GM19099 (cell line): ENCODE data around the gene PRMT2.

Experiments
- POLR2A ChIP-seq: IDR thresholded peaks from 3 replicates; pipeline ENCODE4 v1.6.1; 2011; ENCODE audit warnings: low read depth; ENCODE audit not compliant: insufficient read length; ENCODE audit errors: extremely low read depth

Gene PRMT2

DNA sequence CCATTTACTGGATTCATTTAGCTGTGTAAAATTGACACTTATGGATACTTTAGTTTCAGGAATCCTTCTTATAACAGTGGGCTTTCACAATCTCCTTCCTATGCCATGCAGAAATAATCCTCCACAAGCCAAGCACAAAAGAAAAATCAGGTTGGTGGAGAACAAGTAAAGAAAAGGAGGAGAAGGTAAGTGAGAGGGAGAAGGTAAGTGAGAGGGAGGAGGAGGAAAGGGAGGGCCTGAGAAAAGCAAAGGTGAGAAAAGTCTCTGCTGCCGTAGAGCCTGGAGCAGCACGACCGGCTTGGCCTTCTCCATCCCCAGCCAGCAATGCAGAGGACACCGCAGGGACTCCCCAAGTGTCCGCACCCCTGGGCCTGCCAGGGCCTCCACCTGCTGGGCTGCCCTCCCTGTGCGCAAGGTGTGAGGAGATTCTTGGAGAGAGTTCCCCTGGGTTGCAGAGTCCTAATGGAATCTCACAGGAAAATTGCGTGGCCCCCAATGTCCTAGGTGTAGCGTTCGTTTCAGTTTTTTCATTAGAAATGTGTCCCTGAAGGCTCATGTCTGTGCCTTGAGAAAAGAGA lies 39.0 kb downstream of the PRMT2 start:
- no peak for TF ChIP-seq POLR2A

DNA sequence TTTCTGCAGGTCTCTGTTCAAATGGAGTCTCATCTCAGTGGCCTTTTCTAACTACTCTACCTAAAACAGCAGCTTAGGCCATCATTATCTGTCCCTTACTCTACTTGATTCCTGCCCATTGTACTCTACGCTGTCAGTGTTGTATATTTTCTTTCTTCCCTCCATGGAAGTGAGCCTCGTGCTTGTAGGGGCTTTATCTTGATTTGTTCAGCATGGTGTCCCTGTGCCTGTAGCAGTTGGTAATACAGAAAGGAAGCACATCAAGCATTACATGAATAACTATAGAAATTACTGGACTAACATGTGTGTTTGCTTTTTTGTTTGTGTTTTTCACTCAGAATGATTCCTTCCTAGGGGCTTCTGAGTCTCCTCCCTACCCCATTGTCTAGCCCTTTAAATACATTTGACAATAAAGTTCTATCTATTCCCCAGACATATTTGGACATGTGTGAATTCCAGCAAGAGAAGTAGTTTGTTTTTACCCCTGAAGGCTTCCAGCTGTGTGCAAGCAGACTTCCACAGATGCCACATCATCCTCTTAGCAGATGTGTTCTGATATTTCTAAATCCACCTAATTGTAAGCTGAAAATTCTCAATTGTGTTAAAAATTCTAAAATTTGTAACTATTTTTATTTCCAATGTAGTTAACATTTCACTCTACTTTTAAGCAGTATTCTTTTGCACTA lies 40.3 kb downstream of the PRMT2 start:
- no peak for TF ChIP-seq POLR2A
